Measurements from ENCODE around the gene ALG5.

Gene ALG5

GRCh38 chr13:36921631-36922301 is 77.4 kb downstream of the ALG5 start:
- TF ChIP-seq CTCF (IDR thresholded peaks at IDR 0.05; ENCODE audit: low read depth, low read length), result no peak
- DNase-seq (ENCODE audit: extremely low read depth, low read depth), result no peak

DNA sequence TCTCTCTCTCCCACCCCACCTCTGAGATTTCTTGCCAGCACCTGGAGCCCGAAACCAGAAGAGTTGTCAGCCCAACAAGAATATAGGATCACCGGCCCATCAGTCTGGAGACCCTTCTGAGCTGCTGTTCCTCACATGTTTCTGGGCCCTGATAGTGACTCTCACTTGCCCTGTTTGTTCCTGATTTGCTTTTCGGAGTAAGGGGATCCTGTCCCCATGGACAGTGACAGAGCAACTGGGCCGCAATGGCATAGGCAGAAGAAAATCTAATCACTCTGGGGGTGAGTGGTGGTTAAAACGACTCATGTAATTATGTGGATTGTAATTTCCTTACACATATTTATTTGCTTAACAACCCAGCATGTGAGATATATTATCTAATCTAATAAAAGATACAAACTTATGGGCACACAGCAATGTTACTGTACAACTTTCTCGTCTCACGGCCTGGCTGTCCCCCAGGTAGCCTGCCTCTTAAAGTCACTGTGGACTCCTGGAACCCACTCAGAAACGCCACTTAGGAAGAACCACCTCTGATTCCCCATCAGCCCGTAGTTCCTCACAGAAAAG is 78.4 kb downstream of the ALG5 start:
- TF ChIP-seq CTCF (IDR thresholded peaks at IDR 0.05; ENCODE audit: low read depth, low read length), result no peak
- no peak for DNase-seq (ENCODE audit: extremely low read depth, low read depth)

DNA sequence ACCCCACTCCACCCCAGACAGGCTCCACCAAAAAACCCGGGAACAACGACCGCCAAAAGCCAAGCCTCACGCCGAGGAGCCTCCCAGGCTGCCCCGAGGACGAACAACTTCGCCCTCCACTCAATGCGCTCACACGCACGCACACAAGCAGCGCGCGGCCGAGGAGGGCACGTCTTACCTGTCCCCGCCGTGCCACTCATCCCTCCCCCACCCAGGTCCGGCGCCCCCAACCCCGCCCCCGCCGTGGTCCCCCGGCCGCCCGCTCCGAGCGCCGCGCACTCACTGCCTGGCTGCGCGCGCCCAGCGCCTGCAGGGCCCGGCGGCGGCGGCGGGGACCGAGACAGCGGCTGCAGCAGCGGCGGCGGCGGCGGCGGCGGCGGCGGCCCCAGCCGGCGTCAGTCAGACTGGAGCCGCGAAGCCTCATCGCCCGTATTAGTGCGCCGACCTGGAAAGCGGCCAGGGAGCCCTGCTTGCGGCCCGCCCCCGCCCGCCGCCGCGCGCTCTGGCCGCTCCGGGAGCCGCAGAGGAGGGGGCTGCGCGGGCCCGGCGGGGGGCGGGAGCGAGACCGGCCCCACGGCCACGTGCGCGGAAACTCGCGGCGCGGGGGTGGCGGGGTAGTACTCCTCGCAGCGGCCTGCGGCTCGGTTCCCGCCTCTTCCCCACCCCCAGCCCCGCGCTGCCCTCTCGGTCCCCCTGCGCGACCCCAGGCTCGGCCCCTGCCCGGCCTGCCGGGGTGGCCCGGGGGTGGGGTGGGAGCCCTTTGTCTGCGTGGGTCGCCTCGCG is 79.1 kb downstream of the ALG5 start, which contains the start of gene SMAD9:
SMAD9 (minus strand) TSS at position 406 of the 783 bp plus-strand sequence. CDS start 40,549 bp downstream, outside the sequence.
- no peak for TF ChIP-seq CTCF (IDR thresholded peaks at IDR 0.05; ENCODE audit: low read depth, low read length)
- no peak for DNase-seq (ENCODE audit: extremely low read depth, low read depth)

- TF ChIP-seq CTCF (IDR thresholded peaks at IDR 0.05; ENCODE audit: low read depth, low read length), result no peak
- DNase-seq (ENCODE audit: extremely low read depth, low read depth), result no peak
Measured at GRCh38 chr13:36919171-36919832, 79.8 kb downstream of the ALG5 start.

GRCh38 chr13:36918246-36919131 is 80.7 kb downstream of the ALG5 start:
- peak; percentile 14 for DNase-seq (ENCODE audit: extremely low read depth, low read depth)
- no peak for TF ChIP-seq CTCF (IDR thresholded peaks at IDR 0.05; ENCODE audit: low read depth, low read length)

- no peak for DNase-seq (ENCODE audit: extremely low read depth, low read depth)
- no peak for TF ChIP-seq CTCF (IDR thresholded peaks at IDR 0.05; ENCODE audit: low read depth, low read length)
Measured at GRCh38 chr13:36917311-36917710, 81.8 kb downstream of the ALG5 start.
